Common myeloid progenitor, CD34-positive (primary cell): ENCODE results near the gene SMIM8.
"Not testable (repeated sequence)": the region's sequence is repeated elsewhere in the genome, so short reads cannot be mapped to it uniquely, and the experiment has no call there.

Source experiments
- CTCF ChIA-PET: fragments of 350-600 bp; sonication (Branson Sonifier 250); formaldehyde crosslinking; loops from one replicate; lab custom pipeline; 2021; ENCODE audit warnings: antibody characterized with exemption; lab: Charles Lee
- POLR2A ChIA-PET: fragments of 350-600 bp; sonication (Branson Sonifier 250); formaldehyde crosslinking; loops from one replicate; lab custom pipeline; 2021; ENCODE audit warnings: antibody characterized with exemption; lab: Charles Lee
- DNase-seq, 3 donors: peaks; one replicate each; pipeline versions ENCODE4 v3.0.0 to v3.0.0-alpha.2; 2013
- H3K27ac ChIP-seq, 2 experiments: 1 replicate in 1 of 2; 2 replicates in 1 of 2; pipeline ENCODE4 v1.7.0; 2013; ENCODE audit warnings: inconsistent platforms in 2 of 2, low read length in 2 of 2, mild to moderate bottlenecking in 2 of 2, low read depth in 1 of 2, moderate library complexity in 1 of 2; ENCODE audit not compliant: severe bottlenecking in 2 of 2, insufficient read depth in 1 of 2, poor library complexity in 1 of 2
- H3K27me3 ChIP-seq, 5 experiments: replicated peaks in 2 of 5; 1 replicate in 3 of 5; 2 replicates in 2 of 5; pipeline versions ENCODE4 v1.6.1 to v1.7.0; 2013; ENCODE audit warnings: low read length in 4 of 5, mild to moderate bottlenecking in 2 of 5, moderate library complexity in 2 of 5, inconsistent platforms in 1 of 5; ENCODE audit not compliant: insufficient read depth in 5 of 5, control insufficient read depth in 4 of 5
- H3K36me3 ChIP-seq, 4 experiments: 1 replicate in 2 of 4; 2 replicates in 2 of 4; pipeline versions ENCODE4 v1.6.1 to v1.7.0; 2013; ENCODE audit warnings: low read length in 3 of 4, control low read depth in 1 of 4, mild to moderate bottlenecking in 1 of 4; ENCODE audit not compliant: control insufficient read depth in 4 of 4, insufficient read depth in 4 of 4
- H3K4me1 ChIP-seq, 4 experiments: 1 replicate in 3 of 4; 2 replicates in 1 of 4; pipeline versions ENCODE4 v1.6.1 to v1.7.1; 2013; ENCODE audit warnings: low read length in 3 of 4, mild to moderate bottlenecking in 3 of 4, control low read depth in 1 of 4, inconsistent platforms in 1 of 4, moderate library complexity in 1 of 4; ENCODE audit not compliant: control insufficient read depth in 4 of 4, insufficient read depth in 4 of 4; ENCODE audit errors: control extremely low read depth in 1 of 4
- H3K4me3 ChIP-seq, 7 experiments: 1 replicate in 4 of 7; 2 replicates in 3 of 7; pipeline versions ENCODE4 v1.5.1 to v1.7.0; 2013; ENCODE audit warnings: mild to moderate bottlenecking in 7 of 7, low read length in 6 of 7, moderate library complexity in 6 of 7, inconsistent platforms in 2 of 7, low read depth in 2 of 7, control low read depth in 1 of 7; ENCODE audit not compliant: insufficient read depth in 4 of 7, control insufficient read depth in 1 of 7; ENCODE audit errors: extremely low read depth in 1 of 7
- H3K9me3 ChIP-seq, 5 experiments: 1 replicate in 4 of 5; 2 replicates in 1 of 5; pipeline versions ENCODE4 v1.6.1 to v1.7.1; 2013; ENCODE audit warnings: low read length in 4 of 5, mild to moderate bottlenecking in 2 of 5, inconsistent platforms in 1 of 5, low read depth in 1 of 5, moderate library complexity in 1 of 5; ENCODE audit not compliant: control insufficient read depth in 4 of 5, insufficient read depth in 2 of 5; ENCODE audit errors: control extremely low read depth in 1 of 5
- WGBS: methylation state at CpG from one replicate; pipeline ENCODE4 v1.1.5; 2013; ENCODE audit not compliant: insufficient coverage; 5-methylcytosine and 5-hydroxymethylcytosine counted together

Gene SMIM8

DNA sequence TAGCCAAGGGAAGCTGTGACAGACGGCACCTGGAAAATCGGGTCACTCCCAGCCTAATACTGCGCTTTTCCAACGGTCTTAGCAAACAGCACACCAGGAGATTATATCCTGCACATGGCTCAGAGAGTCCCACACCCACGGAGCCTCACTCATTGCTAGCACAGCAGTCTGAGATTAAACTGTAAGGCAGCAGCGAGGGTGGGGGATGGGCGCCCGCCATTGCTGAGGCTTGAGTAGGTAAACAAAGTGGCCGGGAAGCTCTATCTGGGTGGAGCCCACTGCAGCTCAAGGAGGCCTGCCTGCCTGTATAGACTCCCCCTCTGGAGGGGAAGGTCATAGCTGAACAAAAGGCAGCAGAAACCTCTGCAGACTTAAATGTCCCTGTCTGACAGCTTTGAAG, 21.1 kb upstream of the SMIM8 start:
- DNase-seq, H3K4me3 ChIP-seq, H3K9me3 ChIP-seq, CTCF ChIA-PET, H3K27me3 ChIP-seq, POLR2A ChIA-PET, H3K27ac ChIP-seq, H3K36me3 ChIP-seq, H3K4me1 ChIP-seq: not testable (repeated sequence)
- WGBS: 86% methylated on average over 9 of the region's 9 CpGs

DNA sequence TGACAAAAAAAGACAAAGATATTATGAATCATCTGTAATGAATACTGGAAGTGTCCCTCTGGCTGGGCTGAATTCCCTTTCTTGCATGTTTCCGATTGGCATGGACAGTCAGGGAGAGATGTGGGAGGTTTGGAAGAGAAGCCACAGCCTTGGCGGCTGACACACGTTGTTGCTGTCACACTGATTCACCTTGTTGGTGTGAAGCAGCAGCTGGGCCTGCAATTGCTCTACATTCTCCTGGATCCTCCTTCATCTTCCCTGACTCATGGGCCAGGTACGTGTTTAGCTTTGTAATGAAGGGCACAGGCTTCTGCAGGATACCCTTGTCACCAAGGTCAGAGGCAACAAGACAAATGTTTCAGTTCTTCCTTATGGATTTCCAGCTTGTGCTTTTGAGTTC, 13.4 kb upstream of the SMIM8 start:
- POLR2A ChIA-PET: no interaction called here
- no peak overlapping the region for H3K27ac ChIP-seq
- H3K36me3 ChIP-seq: no peaks in the 10 kb centered on the region
- H3K4me3 ChIP-seq: no peak overlapping the region
- CTCF ChIA-PET: no interaction called here
- peaks cover 0 to 2% (median 0%) of the 10 kb centered on the region in 5 experiments for H3K9me3 ChIP-seq
- H3K4me1 ChIP-seq: no peaks in the 10 kb centered on the region
- H3K27me3 ChIP-seq: peaks cover 0 to 8% (median 0%) of the 10 kb centered on the region in 5 experiments
- no peak for DNase-seq
- 83% methylated on average over 4 of the region's 4 CpGs for WGBS

DNA sequence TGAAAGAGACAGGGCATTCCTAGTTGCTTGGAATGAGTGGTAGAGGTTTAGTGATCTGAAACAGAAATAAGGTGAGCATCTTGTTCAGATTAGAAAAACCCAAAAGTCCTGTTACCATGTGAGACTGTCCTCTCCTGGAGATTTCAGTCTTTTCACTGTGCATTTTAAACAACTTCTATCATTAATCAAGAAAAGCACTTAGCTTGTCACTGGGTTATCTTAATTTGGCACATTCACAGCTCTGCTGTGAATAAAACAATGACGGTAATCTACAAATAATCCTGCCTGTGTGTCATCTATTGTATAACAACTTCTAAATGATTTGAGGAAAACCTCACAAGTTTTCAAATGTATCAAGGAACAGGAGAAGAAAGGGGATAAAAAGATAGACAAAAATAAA, 9.5 kb upstream of the SMIM8 start:
- no peak for DNase-seq
- WGBS: no CpG with 5 or more reads among the region's 1 CpG
- CTCF ChIA-PET: no interaction called here
- POLR2A ChIA-PET: interaction anchor here (0.6 kb wide), 1 partner anchor 12 kb away, joined by 3 read pairs; no protein-coding TSS in a partner anchor
- no peaks in the 10 kb centered on the region for H3K36me3 ChIP-seq
- H3K27me3 ChIP-seq: peaks cover 0 to 12% (median 0%) of the 10 kb centered on the region in 5 experiments
- no peaks in the 10 kb centered on the region for H3K9me3 ChIP-seq
- H3K27ac ChIP-seq: no peak overlapping the region
- no peak overlapping the region for H3K4me3 ChIP-seq
- no peaks in the 10 kb centered on the region for H3K4me1 ChIP-seq

DNA sequence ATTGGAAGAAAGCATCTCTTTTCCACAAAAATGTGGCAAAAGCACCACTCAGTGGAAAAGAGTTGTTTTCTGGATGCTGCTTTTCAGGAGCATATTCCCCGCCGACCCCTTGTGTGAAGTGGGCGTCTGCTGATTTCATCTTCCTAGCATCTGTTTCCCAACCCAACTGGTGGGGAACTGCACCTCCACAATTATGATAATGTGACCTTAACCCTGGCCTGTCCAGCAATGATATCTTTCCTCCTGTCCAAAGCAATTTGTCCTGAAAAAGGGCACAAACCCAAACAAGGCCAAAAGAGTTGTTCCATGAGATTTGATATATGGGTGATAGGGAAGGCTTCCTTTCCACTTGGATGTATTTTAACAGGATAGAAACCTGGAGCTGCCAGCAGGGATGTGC, 7.3 kb upstream of the SMIM8 start:
- H3K27ac ChIP-seq: no peak overlapping the region

DNA sequence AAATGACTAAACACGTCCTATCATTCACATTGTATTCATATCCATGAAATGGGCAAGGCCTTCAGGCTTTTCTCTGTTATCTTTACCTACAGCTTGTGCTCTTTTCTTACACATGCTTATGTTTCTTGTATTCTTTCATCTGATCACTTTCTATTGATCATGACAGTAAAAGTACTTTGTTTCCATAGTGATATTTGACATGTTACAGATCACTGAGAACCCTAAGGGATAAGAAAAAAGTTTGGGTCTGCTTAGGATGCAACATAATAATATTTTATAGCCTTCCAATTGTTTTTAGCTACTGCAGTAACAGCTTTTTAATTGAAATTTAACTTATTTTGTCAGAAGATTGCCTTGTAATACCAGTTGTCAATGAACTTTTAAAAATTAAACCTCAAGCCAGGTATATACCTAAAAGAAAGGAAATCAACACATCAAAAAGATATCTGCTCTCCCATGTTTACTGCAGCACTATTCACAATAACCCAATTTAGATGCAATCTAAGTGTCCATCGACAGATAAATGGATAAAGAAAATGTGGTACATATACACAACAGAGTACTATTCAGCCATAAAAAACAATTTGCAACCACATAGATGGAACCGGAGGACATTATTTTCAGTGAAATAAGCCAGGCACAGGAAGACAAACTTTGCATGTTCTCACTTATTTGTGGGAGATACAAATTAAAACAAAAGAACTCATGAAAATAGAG, 3.0 kb upstream of the SMIM8 start:
- no peak overlapping the region for H3K4me3 ChIP-seq
- H3K4me1 ChIP-seq: peaks cover 0 to 5% (median 2%) of the 10 kb centered on the region in 4 experiments
- POLR2A ChIA-PET: interaction anchor here (0.8 kb wide), 1 partner anchor 25 kb away, joined by 3 read pairs; the partner anchor contains the start of gene C6orf163
- H3K36me3 ChIP-seq: no peaks in the 10 kb centered on the region
- H3K9me3 ChIP-seq: no peaks in the 10 kb centered on the region
- 100% methylated on average over 1 of the region's 3 CpGs for WGBS
- no peak overlapping the region for H3K27ac ChIP-seq
- CTCF ChIA-PET: interaction anchor here (1.5 kb wide), 1 partner anchor 71 kb away, joined by 4 read pairs; no protein-coding TSS in a partner anchor
- peaks cover 0 to 5% (median 0%) of the 10 kb centered on the region in 5 experiments for H3K27me3 ChIP-seq
- DNase-seq: no peak

More for the DNA sequence above, 7.3 kb upstream of the SMIM8 start:
- Histone ChIP-seq H3K4me3 (no peak overlapping the region), H3K27me3 (peaks cover 0 to 10% (median 0%) of the 10 kb centered on the region in 5 experiments), H3K36me3 (no peaks in the 10 kb centered on the region), H3K4me1 (no peaks in the 10 kb centered on the region), H3K9me3 (no peaks in the 10 kb centered on the region)
- no peak for DNase-seq
- WGBS: 94% methylated on average over 3 of the region's 3 CpGs
- ChIA-PET CTCF (no interaction called here), POLR2A (no interaction called here)

DNA sequence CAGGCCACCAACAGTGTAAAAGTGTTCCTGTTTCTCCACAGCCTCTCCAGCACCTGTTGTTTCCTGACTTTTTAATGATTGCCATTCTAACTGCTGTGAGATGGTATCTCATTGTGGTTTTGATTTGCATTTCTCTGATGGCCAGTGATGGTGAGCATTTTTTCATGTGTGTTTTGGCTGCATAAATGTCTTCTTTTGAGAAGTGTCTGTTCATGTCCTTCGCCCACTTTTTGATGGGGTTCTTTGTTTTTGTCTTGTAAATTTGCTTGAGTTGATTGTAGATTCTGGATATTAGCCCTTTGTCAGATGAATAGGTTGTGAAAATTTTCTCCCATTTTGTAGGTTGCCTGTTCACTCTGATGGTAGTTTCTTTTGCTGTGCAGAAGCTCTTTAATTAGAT, 1.5 kb downstream of the SMIM8 start:
- H3K4me1 ChIP-seq, H3K27ac ChIP-seq, DNase-seq, CTCF ChIA-PET, POLR2A ChIA-PET, H3K36me3 ChIP-seq, H3K27me3 ChIP-seq, H3K4me3 ChIP-seq, H3K9me3 ChIP-seq: not testable (repeated sequence)
- no CpG with 5 or more reads among the region's 1 CpG for WGBS

DNA sequence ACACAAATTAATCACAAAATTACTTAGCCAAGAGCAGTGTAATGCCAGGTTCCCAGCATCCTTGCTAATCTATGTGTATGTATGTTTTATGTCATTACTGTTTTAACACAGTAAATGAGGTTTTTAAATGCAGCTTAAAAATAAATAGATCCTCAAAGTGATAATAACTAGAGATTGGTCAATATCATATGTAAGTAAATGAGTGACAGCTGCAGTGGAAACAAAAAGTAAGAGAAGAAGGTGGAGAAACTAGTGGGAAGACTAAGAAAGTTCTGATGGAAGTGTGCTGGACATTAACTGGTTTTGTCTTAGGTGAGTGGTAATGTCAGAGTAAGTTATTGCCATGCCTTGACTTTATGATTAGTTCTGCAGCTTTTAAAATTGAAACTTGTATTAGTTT, 8.6 kb downstream of the SMIM8 start:
- ChIA-PET CTCF (no interaction called here), POLR2A (no interaction called here)
- Histone ChIP-seq H3K4me3 (no peak overlapping the region), H3K27me3 (no peaks in the 10 kb centered on the region), H3K36me3 (peaks cover 0 to 8% (median 4%) of the 10 kb centered on the region in 4 experiments), H3K9me3 (no peaks in the 10 kb centered on the region), H3K4me1 (peaks cover 0 to 6% (median 1%) of the 10 kb centered on the region in 4 experiments), H3K27ac (peak overlapping the region in 1 of 2 experiments; percentile 4)
- no peak for DNase-seq
